Middle frontal gyrus (tissue), 1 donor: ENCODE data around the gene HPCAL1.
"Not testable (repeated sequence)": the region's sequence is repeated elsewhere in the genome, so short reads cannot be mapped to it uniquely, and the experiment has no call there.

ENCODE experiments used
- DNase-seq: peaks from one replicate; pipeline ENCODE4 v3.0.0-alpha.2; 2015; ENCODE audit warnings: low spot score; ENCODE audit errors: extremely low spot score

The HPCAL1 gene

DNA sequence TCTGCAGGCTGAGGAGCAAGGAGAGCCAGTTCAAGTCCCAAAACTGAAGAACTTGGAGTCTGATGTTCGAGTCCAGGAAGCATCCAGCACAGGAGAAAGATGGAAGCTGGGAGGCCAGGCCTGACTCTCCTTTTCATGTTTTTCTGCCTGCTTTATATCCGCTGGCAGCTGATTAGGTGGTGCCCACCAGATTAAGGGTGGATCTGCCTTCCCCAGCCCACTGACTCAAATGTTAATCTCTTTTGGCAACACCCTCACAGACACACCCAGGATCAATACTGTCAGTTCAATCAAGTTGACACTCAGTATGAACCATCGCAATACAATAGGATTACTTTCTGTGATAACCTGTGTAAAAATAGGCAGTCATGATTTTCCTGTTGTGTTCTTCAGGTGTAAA is 154.5 kb downstream of the HPCAL1 start:
- DNase-seq: not testable (repeated sequence)

DNA sequence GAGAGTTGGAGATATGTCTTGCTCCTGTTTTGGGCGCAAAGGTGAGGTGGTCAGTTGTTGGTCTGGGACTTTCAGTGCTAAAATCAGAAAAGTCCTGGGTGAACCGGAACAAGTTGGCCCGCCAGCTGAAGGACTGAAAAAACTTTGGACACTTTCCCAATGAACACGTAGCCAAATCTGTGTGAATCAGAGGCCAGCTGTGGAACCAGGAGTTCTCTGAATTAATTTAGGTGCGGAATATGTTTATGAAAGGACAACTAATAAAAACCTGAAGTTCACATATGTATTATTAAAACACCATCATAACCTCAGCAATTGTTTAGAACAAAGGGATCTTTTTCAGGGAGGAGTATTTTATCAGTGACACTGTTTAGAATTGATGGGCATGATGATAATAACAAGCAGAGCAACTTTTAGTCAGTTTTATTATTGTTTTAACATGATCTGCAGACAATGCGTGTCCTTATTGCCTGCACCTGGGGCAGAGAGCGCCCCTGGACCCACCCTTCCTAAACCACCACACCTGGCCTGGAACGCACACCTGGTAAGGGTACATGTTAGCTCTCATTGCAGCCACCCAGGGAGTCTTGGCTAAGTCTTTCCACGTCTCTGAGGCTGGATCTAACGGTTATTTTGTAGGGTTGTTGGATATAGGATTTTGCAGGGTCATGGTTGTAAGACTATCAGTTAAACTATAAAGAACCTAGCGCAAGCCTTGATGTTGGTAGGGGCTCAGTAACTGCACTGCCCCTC is 155.3 kb downstream of the HPCAL1 start:
- DNase-seq: no peak

DNA sequence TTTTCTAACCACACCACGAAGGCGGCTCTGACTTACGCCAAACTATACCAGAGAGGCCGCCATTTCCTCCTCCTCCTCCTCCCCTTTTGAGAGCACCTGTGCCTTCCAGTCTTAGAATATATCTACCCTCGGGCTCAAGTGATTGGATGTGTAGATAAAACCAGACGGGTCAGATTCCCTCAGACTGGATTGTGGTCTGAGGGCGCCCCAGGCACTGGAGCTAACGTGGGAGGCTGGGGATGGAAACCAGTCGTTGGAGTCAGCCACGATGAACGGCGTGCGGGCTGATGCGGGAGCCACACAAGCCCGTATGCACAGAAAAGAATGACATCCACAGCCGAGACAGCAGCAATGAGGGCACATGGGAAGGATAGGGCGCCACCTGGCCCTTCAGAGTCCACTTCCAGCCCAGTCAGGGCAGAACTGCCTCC is 157.7 kb downstream of the HPCAL1 start:
- DNase-seq: no peak

DNA sequence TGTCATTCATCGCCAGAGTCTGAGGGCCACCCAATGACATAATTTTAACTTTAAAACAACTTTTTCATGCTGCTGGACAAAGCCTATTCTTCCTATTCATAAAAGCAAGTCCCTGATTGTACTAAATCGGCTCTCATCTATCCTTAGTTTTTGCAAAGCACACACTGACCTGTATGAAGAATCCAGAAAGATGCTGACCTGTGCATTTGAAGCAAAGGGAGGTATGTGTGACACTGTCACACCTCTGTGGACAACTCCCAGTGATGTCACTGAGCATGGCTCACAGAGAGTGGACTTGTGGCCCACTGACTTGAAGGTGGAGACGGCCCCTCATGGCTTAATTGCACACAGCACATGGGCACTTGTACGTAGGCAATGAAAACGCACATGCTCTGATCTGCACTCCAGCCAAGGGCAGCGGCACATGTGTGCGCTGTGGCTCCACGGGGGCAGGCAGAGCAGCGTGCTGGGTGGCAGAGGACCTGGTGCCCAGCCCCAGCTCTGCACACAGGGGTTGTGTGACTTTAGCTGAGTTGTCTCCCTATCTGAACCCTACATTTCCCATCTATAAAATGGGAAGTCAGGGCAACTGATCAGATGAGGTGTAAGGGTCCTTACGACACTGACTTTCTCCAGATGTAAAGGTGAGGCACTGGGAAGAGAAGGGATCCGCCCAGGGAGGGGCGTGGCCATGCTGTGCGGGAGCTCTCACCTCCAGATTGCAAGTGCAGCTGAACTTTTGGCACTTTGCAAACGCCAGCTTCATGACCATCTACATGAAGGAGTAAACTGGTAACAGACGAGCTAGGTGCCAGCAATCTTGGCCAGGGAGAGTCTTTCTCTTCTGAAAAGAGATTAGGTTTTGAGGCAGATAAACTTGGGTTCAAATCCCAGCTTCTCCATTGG is 159.7 kb downstream of the HPCAL1 start:
- no peak for DNase-seq

DNA sequence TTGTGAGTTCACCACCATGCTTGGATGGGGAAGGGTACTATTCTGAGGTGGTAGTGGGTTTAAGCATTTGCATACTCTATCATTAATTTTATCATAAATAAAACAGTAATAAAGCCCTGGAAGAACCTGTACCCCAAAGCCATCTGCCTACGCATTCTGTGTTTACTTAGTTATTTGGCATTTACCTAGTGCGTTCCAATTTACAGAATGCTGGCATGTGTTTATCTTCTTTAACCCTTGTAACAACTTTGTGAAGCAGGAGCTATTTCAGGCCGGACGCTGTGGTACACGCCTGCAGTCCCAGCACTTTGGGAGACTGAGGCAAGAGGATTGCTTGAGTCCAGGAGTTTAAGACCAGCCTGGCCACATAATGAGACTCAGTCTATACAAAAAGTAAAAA is 163.2 kb downstream of the HPCAL1 start:
- DNase-seq: no peak

DNA sequence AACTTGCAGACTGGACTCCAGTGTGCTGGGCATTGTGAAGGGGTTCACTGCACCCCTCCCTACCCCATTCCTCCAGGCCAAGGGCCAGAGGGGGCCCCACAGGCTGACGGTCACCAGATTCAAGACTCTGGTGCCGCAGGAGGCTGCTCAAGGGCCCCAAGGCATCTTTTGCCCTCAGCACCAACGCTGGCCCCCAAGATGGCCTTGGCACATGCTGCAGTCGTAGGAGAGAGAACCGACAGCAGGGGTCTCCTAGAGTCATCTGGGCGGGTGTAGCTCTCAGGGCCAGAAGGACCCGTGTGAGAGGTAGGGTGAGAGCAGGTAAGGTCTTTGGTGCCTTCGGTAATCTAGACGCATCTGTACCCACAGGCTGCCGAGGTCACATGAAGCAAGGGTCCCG is 164.1 kb downstream of the HPCAL1 start:
- DNase-seq: no peak

DNA sequence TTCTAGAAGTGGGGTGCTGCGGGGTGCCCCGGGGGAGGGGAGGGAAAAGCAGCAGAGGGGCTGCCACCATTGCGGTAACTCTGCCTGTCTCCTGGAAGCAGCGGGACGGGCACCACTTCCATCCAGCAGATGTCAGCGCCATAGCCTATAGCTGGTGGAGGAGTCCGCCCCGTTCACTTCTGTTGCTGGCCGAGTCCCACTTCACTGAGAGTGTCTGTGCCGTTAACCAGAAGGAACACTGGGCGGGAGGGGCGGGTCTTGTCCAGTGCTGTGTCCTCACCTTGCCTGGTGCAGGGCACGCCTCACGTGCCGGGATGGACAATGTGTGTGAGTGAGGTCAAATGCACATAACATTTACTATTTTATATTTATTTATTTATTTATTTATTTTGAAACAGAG is 164.7 kb downstream of the HPCAL1 start:
- DNase-seq: no peak

DNA sequence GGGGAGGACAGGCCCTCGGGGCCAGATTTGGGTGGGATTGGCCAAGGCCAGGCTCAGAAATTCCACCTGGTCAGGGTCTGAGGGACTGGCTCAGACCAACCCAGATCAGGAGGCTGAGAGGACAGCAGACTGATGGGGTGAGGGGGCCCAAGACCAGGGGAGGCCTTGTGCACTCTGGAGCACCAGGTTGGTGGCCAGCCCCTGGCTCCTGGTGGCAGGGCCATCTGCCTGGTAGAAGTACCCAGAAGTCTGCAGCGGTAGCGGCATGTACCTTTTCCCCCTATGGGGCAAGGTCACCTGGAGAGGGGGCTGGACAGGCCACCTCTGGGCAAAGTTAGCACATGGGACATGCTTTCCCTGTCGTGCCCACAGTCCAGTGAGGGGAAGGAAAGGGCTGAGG is 166.6 kb downstream of the HPCAL1 start:
- DNase-seq: no peak

DNA sequence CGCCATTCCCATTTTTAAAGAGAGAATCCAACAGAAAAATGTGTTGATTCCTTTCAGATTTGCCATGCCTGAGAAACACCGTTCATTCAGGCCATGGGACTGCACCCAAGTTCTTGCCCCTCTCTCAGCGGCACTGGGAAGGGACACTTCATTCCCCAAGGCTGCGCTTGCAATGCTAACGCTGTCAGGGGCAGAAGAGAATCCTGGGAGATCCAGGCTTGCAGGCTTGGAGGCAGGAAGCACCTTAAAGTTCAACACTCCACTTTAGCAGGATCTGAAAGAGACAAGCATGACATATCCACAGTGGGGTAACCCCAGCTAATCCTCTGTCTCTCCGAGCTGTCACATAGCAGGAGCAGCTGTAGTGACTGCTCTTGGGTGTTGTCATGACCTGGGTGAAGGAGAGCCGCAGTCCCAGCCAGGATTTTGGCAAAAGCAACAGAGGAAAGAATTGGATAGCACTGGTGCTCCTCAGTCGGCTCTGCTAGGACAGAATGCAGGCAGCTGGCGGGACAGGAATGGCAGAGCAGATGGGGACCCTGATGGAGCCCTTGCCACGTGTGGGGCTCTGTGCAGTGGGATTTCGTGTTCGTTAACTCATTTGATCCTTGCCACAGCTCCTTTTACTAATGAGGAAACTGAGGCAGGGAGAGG is 167.4 kb downstream of the HPCAL1 start:
- DNase-seq: no peak

DNA sequence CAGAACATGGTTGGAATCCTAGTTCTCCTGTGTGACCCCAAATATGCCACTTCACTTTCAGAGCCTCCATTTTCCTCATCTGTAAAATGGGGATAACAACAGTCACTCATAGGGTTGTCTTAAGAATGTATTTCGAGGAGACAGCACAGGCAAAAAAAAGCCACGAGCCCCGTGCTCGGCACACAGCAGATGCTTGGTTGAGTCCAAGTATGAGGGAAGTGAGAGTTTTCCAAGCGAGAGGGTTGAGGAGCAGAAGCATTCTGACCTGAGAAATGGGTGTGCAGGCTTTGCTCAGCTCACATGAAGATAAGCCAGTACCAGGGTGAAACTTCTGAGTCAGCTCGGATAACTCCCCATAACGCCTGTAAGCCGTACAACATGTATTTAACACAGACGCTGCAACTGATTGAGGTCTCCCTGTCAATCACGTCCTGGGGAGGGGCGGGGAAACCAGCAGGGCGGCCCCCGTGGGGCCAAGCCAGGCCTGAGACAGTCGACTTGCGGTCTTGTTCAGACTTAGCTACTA is 168.4 kb downstream of the HPCAL1 start:
- DNase-seq: no peak

DNA sequence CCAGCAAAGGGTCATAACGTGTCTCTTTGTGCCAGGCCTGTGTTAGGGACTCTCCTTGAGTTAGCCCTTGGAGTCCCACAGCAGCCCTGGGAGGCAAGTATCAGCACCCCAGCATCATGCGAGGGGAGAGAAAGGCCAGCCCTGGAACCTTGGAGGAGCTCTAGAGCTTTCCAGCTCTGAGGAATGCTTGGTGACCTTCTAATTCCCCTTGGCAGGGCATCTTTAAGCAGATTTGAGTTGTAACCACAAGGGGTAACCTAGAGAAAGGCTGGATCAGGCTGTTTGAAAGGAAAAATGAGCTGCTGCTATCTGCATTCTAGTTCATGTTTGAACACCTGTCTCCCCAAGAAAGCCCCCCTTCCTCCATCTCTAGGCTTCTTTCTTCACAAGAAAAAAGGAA is 169.3 kb downstream of the HPCAL1 start:
- no peak for DNase-seq

DNA sequence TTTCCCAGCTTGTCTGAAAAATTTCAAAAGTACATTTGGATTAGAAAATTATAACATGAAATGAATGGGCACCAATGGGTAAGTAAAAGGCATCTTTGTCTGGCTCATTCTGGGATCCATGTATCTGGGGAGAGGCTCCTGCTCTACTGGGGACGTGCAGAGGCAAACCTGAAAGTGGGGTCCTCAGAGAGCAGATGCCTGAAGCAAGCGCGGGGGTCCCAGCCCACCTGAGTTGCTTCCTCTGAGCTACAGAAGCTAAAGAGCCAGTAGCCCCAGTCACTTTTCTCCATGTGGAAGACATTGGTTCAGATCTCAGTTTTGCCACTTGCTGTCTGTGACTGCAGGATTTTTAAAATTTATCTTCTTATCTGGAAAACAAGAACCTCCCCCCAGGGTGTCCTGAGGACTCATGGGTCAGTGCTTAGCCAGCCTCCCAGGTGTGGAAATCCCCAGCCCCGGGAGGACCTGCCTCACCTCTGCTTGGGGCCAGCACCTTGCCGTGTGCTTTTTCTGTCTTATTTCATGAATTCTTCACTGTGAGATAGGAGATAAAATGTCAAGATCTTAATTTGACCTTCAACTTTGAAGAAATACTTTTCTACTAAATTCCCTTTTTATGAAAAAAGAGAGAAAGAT is 170.5 kb downstream of the HPCAL1 start:
- no peak for DNase-seq

DNA sequence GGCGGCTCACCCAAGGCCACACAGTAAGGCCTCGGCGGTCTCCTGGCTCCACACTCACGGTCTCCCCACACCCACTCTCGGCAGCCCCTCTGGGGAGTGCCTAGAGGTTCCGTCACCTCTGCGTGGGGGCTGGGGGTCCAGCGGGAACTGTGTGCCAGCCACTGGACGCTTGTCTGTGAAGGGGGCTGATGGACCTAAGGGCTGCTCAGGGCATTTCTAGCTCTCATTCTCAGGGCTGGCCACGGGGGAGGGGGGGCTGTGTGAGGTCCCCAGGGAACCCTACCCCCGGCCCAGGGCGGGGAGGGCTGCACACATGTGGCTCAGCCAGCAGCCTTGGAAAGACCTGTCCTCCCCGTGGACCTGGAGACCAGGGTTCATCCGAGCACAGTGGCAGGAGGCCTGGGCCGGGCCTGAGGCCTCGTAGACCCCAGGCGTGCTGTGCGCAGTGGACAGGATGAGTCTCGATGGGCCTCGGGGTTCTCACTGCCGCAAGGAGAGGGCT is 172.6 kb downstream of the HPCAL1 start:
- DNase-seq: no peak

DNA sequence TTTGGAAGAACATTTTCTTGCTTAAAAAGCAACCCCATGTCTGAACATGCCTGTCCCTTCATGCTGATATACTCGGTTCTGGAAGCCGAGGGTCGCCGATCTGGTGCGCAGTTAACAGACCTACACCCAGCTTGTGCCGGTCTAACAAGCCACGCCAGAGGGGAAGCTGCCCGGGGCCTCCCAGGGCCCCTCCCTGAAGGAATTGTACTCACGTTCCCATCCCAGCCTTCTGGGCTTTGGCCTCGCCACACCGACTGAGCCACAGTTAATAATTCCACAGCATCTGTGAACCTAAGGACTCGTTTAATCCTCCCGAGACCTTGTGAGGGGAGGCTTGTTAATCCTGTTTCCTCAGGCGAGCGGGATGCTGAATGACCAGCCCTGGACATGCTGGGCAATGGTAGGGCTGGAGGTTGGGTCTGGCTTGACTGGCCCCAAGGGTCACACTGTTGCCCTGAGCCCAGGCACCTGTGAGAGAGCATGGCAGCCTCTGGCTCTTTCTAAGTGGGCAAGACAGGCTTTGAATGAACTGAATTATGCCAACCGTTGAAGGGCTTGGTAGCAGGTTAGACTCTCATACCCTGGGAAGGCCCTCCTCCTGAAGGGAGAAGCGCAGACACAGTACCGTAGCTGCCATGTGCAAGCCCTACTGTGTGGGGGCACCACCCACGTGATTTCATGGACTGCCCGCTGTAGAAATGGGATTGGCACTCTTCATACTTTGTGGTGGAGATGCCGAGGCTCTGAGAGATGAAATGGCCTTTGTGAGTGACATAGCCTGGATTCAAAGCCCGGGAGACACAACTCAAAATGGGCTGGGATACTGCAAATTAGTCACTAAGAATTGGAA is 173.3 kb downstream of the HPCAL1 start:
- no peak for DNase-seq

DNA sequence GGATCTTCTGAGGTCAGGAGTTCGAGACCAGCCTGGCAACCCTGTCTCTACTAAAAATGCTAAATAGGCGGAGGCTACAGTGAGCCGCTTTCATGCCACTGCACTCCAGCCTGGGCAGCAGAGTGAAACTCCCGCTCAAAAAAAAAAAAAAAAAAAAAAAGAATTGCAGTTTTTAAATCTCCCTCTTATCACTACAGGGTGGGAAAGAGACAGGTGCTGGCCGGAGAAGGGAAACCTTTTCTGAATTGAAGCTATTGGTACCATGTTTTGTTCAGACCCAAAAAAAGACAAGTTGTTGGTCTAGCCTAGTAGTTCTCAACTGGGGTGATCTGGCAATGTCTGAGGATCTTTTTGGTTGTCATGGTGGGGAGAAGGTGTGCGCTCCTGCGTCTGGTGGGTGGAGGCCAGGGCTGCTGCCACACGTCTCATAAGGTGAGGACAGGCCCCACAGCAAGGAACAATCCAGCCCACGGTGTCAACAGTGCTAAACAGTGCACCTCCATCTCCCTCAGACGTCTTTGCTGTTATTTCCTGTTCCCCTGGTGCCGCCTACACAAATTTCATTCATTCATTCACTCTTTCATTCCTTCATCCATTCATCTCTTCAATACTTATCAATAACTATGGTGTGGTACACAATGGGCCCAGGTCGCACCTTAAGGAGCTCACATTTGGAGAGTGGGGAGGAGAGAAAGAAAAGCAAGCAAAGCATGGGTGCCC is 174.2 kb downstream of the HPCAL1 start:
- DNase-seq: no peak
